LHCN-M2 (cell line): ENCODE results near the gene RAB40A. TPM values are rescaled to one million over a fixed set of nuclear protein-coding genes. Genes with fewer than 3 reads are reported as not detected.
"Not testable (repeated sequence)": the region's sequence is repeated elsewhere in the genome, so short reads cannot be mapped to it uniquely, and the experiment has no call there.

Experiments
- DNase-seq: peaks from one replicate; pipeline ENCODE4 v3.0.0-alpha.2; 2012; ENCODE audit warnings: low read depth
- total RNA-seq: library from RNA; depleted of rRNA; stranded (reverse); fragments of >200 nt; gene quantifications from 2 replicates; pipeline ENCODE4 v1.2.3, GENCODE V29; 2014

Gene RAB40A
- total RNA-seq, 1 experiment from 2014 or later = 0.11 TPM

GRCh38 chrX:103523605-103524004, 4.3 kb upstream of the RAB40A start:
- no peak for DNase-seq

- DNase-seq = peak; percentile 84
These were observed 1.1 kb upstream of the RAB40A start for GRCh38 chrX:103520386-103520785.

- no peak for DNase-seq
These were observed 718 bp downstream of the RAB40A start for GRCh38 chrX:103518571-103518970.

DNA sequence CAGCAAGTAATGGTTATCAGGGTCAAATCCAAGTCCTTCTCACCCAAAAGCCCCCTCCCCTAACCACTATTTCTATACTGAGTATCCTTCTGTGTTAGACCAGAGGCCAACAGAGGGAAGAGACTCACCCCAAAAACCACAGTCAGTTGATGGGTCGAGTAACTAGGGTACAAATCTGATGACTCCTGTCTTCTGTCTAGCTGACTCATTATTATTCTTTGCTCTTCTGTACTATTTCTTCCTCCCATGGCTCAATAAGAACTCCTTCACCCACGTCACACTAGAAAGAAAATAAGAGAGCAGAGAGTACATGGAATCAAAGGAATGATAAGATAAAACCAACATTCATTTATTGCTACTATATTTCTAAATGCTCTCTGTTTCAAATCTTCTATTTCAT, 2.0 kb downstream of the RAB40A start:
- peak; percentile 86 for DNase-seq

GRCh38 chrX:103513476-103514108, 5.7 kb downstream of the RAB40A start:
- peak; percentile 53 for DNase-seq

- no peak for DNase-seq
These were observed 6.2 kb downstream of the RAB40A start for GRCh38 chrX:103513067-103513466.

DNA sequence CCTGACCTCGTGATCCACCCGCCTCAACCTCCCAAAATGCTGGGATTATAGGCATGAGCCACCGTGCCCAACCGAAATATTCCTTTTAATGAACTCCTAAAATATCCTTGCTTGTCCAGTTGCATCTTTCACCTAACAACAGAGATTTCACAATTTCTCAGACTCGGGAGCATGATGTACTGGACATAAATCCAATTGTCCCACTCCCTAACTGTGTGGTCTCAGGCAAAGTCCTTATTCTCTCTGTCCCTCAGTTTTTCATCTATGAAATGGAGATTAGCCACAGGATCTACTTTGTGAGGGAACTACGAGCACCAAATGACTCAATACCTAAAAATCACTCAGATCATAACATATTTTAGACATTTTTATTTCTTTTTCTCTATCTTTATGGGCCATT, 9.3 kb downstream of the RAB40A start:
- no peak for DNase-seq

GRCh38 chrX:103503853-103504207, 15.5 kb downstream of the RAB40A start:
- DNase-seq = no peak

- no peak for DNase-seq
These were observed 16.0 kb downstream of the RAB40A start for GRCh38 chrX:103503163-103503852.

GRCh38 chrX:103498786-103499185, 20.5 kb downstream of the RAB40A start:
- no peak for DNase-seq

GRCh38 chrX:103495786-103496185, 23.5 kb downstream of the RAB40A start:
- DNase-seq = no peak

DNA sequence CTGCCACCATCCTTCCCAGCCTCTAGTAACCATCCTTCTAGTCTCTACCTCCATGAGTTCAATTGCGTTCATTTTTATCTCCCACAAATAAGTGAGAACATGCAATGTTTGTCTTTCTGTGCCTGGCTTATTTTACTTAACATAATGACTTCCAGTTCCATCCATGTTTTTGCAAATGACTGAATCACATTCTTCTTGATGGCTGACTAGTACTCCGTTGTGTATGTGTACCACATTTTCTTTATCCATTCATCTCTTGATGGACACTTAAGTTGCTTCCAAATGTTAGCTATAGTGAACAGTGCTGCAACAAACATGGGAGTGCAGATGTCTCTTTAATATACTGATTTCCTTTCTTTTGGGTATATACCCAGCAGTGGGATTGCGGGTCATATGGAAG, 25.7 kb downstream of the RAB40A start:
- DNase-seq = not testable (repeated sequence)

DNA sequence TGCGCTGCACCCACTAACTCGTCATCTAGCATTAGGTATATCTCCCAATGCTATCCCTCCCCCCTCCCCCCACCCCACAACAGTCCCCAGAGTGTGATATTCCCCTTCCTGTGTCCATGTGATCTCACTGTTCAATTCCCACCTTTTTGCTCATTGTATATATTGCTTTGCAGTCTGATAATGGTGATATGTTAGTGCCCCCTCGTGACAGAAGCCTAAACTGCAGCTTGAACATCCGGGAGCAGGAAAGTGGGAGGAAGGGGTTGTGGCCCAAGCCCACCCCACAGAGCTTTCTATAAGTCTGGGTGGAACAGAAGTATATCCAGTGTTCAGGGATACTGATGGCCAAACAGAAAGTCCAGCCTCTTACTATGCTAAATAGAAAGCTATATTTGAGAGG, 29.6 kb downstream of the RAB40A start:
- peak; percentile 40 for DNase-seq

DNA sequence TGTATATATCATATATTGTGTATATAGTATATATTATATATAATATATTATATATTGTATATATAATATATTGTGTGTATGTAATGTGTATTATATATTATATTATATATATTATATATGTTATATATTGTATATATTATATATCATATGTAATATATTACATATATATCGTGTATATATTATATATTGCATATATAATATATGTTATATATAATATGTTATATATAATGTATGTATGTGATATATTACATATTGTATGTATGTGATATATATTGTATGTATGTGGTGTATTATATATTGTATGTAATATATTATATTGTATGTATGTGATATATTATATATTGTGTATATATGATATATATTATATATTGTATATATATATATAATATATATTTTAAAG, 30.5 kb downstream of the RAB40A start:
- DNase-seq = no peak

DNA sequence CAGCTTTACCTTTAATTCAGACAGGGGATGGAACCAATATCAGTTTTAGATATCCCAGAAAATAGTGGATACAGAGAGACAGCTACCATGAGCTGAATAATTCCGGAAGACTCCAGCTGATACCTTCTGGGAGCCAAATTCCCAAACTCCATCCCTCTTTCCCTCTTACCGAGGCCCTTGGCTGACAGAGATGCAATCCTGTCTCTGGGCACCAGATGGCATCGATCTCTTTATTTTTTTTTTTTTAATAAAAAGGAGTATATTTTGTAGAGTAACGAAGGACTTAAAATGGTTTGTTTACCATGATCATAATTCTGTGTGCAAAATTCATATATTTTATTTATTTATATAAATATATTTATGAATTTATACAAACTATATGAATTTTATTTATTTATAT, 31.0 kb downstream of the RAB40A start:
- peak; percentile 39 for DNase-seq

- DNase-seq = no peak
These were observed 35.6 kb downstream of the RAB40A start for GRCh38 chrX:103483720-103484119.

GRCh38 chrX:103480526-103480925, 38.8 kb downstream of the RAB40A start:
- no peak for DNase-seq

- DNase-seq = peak; percentile 12
These were observed 41.8 kb downstream of the RAB40A start for GRCh38 chrX:103477496-103477895.

DNA sequence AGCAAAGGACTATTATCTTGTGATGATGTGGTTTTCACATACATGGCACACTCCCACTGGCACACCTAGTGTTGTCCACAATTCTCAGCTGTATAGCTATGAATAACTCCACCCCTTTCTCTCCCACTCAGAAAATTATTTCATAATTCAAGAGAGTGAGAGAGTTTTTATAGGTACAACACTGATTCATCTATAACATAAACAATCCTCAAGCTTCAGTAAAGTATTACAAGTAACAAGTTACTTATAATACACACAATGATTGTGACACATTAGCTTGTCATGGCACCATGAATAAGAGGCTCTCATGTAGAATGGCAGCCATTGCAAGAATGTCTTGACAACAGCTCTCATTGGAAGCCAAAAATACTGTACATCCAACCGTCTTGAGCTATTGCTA, 43.9 kb downstream of the RAB40A start:
- DNase-seq = no peak

GRCh38 chrX:103469977-103470376, 49.3 kb downstream of the RAB40A start:
- not testable (repeated sequence) for DNase-seq

- no peak for DNase-seq
These were observed 51.4 kb downstream of the RAB40A start for GRCh38 chrX:103467887-103468286.

DNA sequence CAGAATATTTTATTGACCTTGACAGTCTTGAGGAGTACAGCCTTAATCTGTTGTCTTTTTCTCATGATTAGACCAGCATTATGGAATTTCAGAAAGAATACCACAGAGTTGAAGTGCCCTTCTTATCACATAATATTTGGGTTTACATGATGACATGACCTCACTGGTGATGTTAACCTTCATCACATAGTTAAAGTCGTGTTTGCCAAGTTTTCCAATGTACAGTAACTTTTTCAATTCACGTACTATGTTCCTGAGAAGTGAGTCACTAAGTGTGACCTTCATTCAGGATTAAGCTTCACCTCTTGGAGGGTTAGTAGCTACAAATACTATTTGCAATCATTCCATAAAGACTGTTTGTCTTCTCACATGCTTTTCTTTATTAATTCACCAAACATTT, 52.1 kb downstream of the RAB40A start:
- DNase-seq = no peak

- DNase-seq = peak; percentile 66
These were observed 54.5 kb downstream of the RAB40A start for GRCh38 chrX:103464774-103465117.
